Measurements from ENCODE around the gene PRSS35. TPM values are rescaled to one million over a fixed set of nuclear protein-coding genes. Genes with fewer than 3 reads are reported as not detected.

Gene PRSS35
- total RNA-seq, 1 experiment from 2014 or later, result 85.0 TPM

GRCh38 chr6:83470001-83470400 lies 42.3 kb upstream of the PRSS35 start:
- no peak overlapping the region for H3K4me3 Mint-ChIP-seq (ENCODE audit: unreplicated experiment)

GRCh38 chr6:83470587-83470986 lies 41.7 kb upstream of the PRSS35 start:
- Mint-ChIP-seq H3K4me1 (ENCODE audit: low read depth, unreplicated experiment) (no peaks in the 10 kb centered on the region), H3K36me3 (ENCODE audit: insufficient read depth, unreplicated experiment) (no peaks in the 10 kb centered on the region), H3K9me3 (ENCODE audit: unreplicated experiment) (no peaks in the 10 kb centered on the region), H3K27ac (ENCODE audit: unreplicated experiment) (no peak overlapping the region), H3K4me3 (ENCODE audit: unreplicated experiment) (no peak overlapping the region), H3K27me3 (ENCODE audit: insufficient read depth, unreplicated experiment) (no peaks in the 10 kb centered on the region)
- no peak for TF ChIP-seq CTCF (IDR thresholded peaks at IDR 0.05; ENCODE audit: insufficient read depth in 1 of 2, low read depth in 1 of 2, low read length in 1 of 2, severe bottlenecking in 1 of 2, unreplicated experiment in 1 of 2)
- no peak overlapping the region for H3K4me3 ChIP-seq (ENCODE audit: low read depth, low read length)
- BruUV-seq (replicated peaks), result no TSS peak
- ChIA-PET POLR2A (no interaction called here), CTCF (no interaction called here)
- peaks cover 10% of the 10 kb centered on the region for H3K4me1 ChIP-seq
- DNase-seq, result no peak
- no peaks in the 10 kb centered on the region for H3K36me3 ChIP-seq (ENCODE audit: control insufficient read depth, insufficient read depth, low read length)
- H3K27me3 ChIP-seq (replicated peaks; ENCODE audit: control insufficient read depth, insufficient read depth, low read length), result no peaks in the 10 kb centered on the region
- intact Hi-C loops (cut with micrococcal nuclease; ENCODE audit: unreplicated experiment), result no loop called here
- no peaks in the 10 kb centered on the region for H3K9me3 ChIP-seq

More at GRCh38 chr6:83470001-83470400, 42.3 kb upstream of the PRSS35 start:
- TF ChIP-seq CTCF (IDR thresholded peaks at IDR 0.05; ENCODE audit: insufficient read depth in 1 of 2, low read depth in 1 of 2, low read length in 1 of 2, severe bottlenecking in 1 of 2, unreplicated experiment in 1 of 2), result no peak
- Mint-ChIP-seq H3K27ac (ENCODE audit: unreplicated experiment) (no peak overlapping the region), H3K9me3 (ENCODE audit: unreplicated experiment) (no peaks in the 10 kb centered on the region), H3K4me1 (ENCODE audit: low read depth, unreplicated experiment) (peaks cover 2% of the 10 kb centered on the region), H3K36me3 (ENCODE audit: insufficient read depth, unreplicated experiment) (no peaks in the 10 kb centered on the region), H3K27me3 (ENCODE audit: insufficient read depth, unreplicated experiment) (no peaks in the 10 kb centered on the region)
- no peak for DNase-seq
- ChIA-PET CTCF (no interaction called here), POLR2A (no interaction called here)
- peaks cover 16% of the 10 kb centered on the region for H3K4me1 ChIP-seq
- H3K36me3 ChIP-seq (ENCODE audit: control insufficient read depth, insufficient read depth, low read length), result no peaks in the 10 kb centered on the region
- no peaks in the 10 kb centered on the region for H3K9me3 ChIP-seq
- intact Hi-C loops (cut with micrococcal nuclease; ENCODE audit: unreplicated experiment), result no loop called here
- no peaks in the 10 kb centered on the region for H3K27me3 ChIP-seq (replicated peaks; ENCODE audit: control insufficient read depth, insufficient read depth, low read length)
- H3K4me3 ChIP-seq (ENCODE audit: low read depth, low read length), result no peak overlapping the region
- BruUV-seq (replicated peaks), result no TSS peak

- Mint-ChIP-seq H3K27me3 (ENCODE audit: insufficient read depth, unreplicated experiment) (no peaks in the 10 kb centered on the region), H3K36me3 (ENCODE audit: insufficient read depth, unreplicated experiment) (no peaks in the 10 kb centered on the region), H3K27ac (ENCODE audit: unreplicated experiment) (no peak overlapping the region), H3K4me1 (ENCODE audit: low read depth, unreplicated experiment) (no peaks in the 10 kb centered on the region), H3K9me3 (ENCODE audit: unreplicated experiment) (no peaks in the 10 kb centered on the region), H3K4me3 (ENCODE audit: unreplicated experiment) (no peak overlapping the region)
- Histone ChIP-seq H3K27me3 (replicated peaks; ENCODE audit: control insufficient read depth, insufficient read depth, low read length) (no peaks in the 10 kb centered on the region), H3K4me3 (ENCODE audit: low read depth, low read length) (no peak overlapping the region), H3K9me3 (no peaks in the 10 kb centered on the region), H3K4me1 (no peaks in the 10 kb centered on the region; the same call in 1 of the 2 replicates), H3K36me3 (ENCODE audit: control insufficient read depth, insufficient read depth, low read length) (no peaks in the 10 kb centered on the region)
- no peak for TF ChIP-seq CTCF (IDR thresholded peaks at IDR 0.05; ENCODE audit: insufficient read depth in 1 of 2, low read depth in 1 of 2, low read length in 1 of 2, severe bottlenecking in 1 of 2, unreplicated experiment in 1 of 2)
- POLR2A ChIA-PET, result no interaction called here
- intact Hi-C loops (cut with micrococcal nuclease; ENCODE audit: unreplicated experiment), result no loop called here
- BruUV-seq (replicated peaks), result no TSS peak
- CTCF ChIA-PET, result no interaction called here
- DNase-seq, result no peak
Observed at GRCh38 chr6:83472767-83473166, 39.6 kb upstream of the PRSS35 start.

All from Caco-2 (cell line).